Cardiac fibroblast (primary cell): ENCODE measurements around the gene PACRG.

Experiments
- DNase-seq, 2 donors: peaks; one replicate each; pipeline versions ENCODE4 v3.0.0 to v3.0.0-alpha.2; 2010; ENCODE audit warnings: low read depth in 2 of 2
- H3K4me3 ChIP-seq, 2 donors: replicated peaks in 1 of 2; 1 replicate in 1 of 2; 2 replicates in 1 of 2; pipeline ENCODE4 v1.5.1; 2011; ENCODE audit warnings: low read depth in 2 of 2, low read length in 2 of 2, mild to moderate bottlenecking in 2 of 2, moderate library complexity in 1 of 2
- TF ChIP-seq, protein P1 (sequence below): IDR thresholded peaks from one replicate; pipeline ENCODE4 v1.5.1; 2011; ENCODE audit warnings: low read depth, mild to moderate bottlenecking, low read length, inconsistent platforms

The PACRG gene

GRCh38 chr6:163017801-163018200, 290.0 kb downstream of the PACRG start:
- TF ChIP-seq, protein P1, sequence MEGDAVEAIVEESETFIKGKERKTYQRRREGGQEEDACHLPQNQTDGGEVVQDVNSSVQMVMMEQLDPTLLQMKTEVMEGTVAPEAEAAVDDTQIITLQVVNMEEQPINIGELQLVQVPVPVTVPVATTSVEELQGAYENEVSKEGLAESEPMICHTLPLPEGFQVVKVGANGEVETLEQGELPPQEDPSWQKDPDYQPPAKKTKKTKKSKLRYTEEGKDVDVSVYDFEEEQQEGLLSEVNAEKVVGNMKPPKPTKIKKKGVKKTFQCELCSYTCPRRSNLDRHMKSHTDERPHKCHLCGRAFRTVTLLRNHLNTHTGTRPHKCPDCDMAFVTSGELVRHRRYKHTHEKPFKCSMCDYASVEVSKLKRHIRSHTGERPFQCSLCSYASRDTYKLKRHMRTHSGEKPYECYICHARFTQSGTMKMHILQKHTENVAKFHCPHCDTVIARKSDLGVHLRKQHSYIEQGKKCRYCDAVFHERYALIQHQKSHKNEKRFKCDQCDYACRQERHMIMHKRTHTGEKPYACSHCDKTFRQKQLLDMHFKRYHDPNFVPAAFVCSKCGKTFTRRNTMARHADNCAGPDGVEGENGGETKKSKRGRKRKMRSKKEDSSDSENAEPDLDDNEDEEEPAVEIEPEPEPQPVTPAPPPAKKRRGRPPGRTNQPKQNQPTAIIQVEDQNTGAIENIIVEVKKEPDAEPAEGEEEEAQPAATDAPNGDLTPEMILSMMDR = no peak
- no peak overlapping the region for H3K4me3 ChIP-seq
- DNase-seq = no peak

- no peak overlapping the region for H3K4me3 ChIP-seq
- TF ChIP-seq, protein P1 = no peak
- no peak for DNase-seq
These were observed 292.2 kb downstream of the PACRG start for GRCh38 chr6:163019926-163020325.

DNA sequence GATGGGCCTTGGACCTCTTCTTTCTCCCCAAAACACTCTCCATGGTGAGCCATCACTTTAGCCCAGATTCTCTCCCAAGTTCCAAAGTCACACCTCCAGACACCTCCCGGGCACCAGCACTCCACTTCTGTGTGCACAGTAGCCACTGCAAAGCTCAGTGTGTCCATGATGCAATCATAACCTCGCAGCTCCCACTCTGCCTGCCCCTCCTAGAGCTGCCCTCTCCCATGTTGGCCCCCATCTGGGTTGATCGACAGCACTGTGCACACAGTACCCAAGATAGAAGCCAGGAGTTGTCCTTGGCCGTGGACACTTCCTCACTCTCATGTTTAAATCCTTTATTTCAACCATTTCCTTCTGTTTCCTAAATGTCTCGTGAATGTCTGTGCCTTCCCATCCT, 293.3 kb downstream of the PACRG start:
- DNase-seq = no peak
- no peak overlapping the region for H3K4me3 ChIP-seq
- TF ChIP-seq, protein P1 = no peak

GRCh38 chr6:163023700-163024099, 295.9 kb downstream of the PACRG start:
- H3K4me3 ChIP-seq = no peak overlapping the region
- DNase-seq = no peak
- TF ChIP-seq, protein P1 = no peak

GRCh38 chr6:163026893-163027292, 299.1 kb downstream of the PACRG start:
- no peak overlapping the region for H3K4me3 ChIP-seq
- TF ChIP-seq, protein P1 = no peak
- no peak for DNase-seq

DNA sequence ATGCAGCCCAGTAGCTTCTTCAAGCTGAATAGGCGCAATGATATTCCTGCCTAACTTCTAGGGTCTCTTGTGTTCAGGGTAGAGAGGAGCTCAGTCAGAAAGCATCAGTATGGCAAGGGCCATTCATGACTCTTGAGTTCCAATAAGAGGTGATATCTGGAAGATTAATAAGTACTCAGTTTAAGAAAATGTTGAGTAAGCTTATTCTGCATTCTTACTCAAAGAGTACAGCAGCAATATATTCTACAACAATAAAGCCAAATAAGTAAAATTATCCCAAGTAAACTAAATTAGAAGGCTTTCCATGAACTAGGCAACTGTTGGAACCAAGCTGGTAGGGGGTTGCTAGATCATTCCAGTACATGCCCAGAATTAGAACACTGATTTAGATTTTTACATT, 303.2 kb downstream of the PACRG start:
- H3K4me3 ChIP-seq = no peak overlapping the region
- DNase-seq = no peak
- TF ChIP-seq, protein P1 = no peak

GRCh38 chr6:163031931-163032330, 304.2 kb downstream of the PACRG start:
- no peak for DNase-seq
- H3K4me3 ChIP-seq = no peak overlapping the region
- TF ChIP-seq, protein P1 = no peak
